Kidney (tissue), 14 donors: ENCODE measurements around the gene MYO7B. TPM values are rescaled to one million over a fixed set of nuclear protein-coding genes. Genes with fewer than 3 reads are reported as not detected.
"Not testable (repeated sequence)": the region's sequence is repeated elsewhere in the genome, so short reads cannot be mapped to it uniquely, and the experiment has no call there.

Source experiments
- DNase-seq, 5 donors: peaks; one replicate each; pipeline ENCODE4 v3.0.0-alpha.2; 2013 to 2020
- FAIRE-seq: peaks from 2 replicates; lab custom pipeline; 2012; peaks lifted over from hg19 to GRCh38; lab: Jason Lieb, UNC
- H3K27ac ChIP-seq, 2 donors: one replicate each; pipeline ENCODE4 v1.7.0; 2013; ENCODE audit warnings: low read depth in 2 of 2, low read length in 2 of 2, inconsistent platforms in 1 of 2
- H3K27me3 ChIP-seq: one replicate; pipeline ENCODE4 v1.7.1; 2013; ENCODE audit warnings: low read length, inconsistent platforms; ENCODE audit not compliant: control insufficient read depth, insufficient read depth
- H3K36me3 ChIP-seq, 3 donors: one replicate each; pipeline versions ENCODE4 v1.7.0 to v1.7.1; 2013; ENCODE audit warnings: low read length in 3 of 3, control low read depth in 1 of 3, inconsistent platforms in 1 of 3; ENCODE audit not compliant: insufficient read depth in 3 of 3, control insufficient read depth in 2 of 3
- H3K4me1 ChIP-seq, 3 donors: one replicate each; pipeline versions ENCODE4 v1.7.0 to v1.7.1; 2013; ENCODE audit warnings: low read length in 3 of 3, inconsistent platforms in 1 of 3, low read depth in 1 of 3; ENCODE audit not compliant: control insufficient read depth in 2 of 3, insufficient read depth in 2 of 3
- H3K4me3 ChIP-seq, 3 donors: one replicate each; pipeline versions ENCODE4 v1.7.0 to v1.8.1; 2013; ENCODE audit warnings: low read length in 3 of 3, control low read depth in 1 of 3, inconsistent platforms in 1 of 3
- H3K9ac ChIP-seq, 3 donors: one replicate each; pipeline versions ENCODE4 v1.7.0 to v1.7.1; 2013; ENCODE audit warnings: low read length in 3 of 3, control low read depth in 1 of 3, inconsistent platforms in 1 of 3
- H3K9me3 ChIP-seq, 3 donors: one replicate each; pipeline versions ENCODE4 v1.7.0 to v1.7.1; 2013; ENCODE audit warnings: low read length in 3 of 3, control low read depth in 1 of 3, inconsistent platforms in 1 of 3; ENCODE audit not compliant: control insufficient read depth in 2 of 3, insufficient read depth in 1 of 3
- CTCF ChIP-seq: IDR thresholded peaks from 3 replicates; pipeline ENCODE4 v1.5.1; 2012; ENCODE audit warnings: mild to moderate bottlenecking, moderate library complexity, borderline replicate concordance; ENCODE audit not compliant: insufficient read depth; ENCODE audit errors: extremely low read depth
- intact Hi-C: fragments of 100-400 bp; cut with DNase I; formaldehyde crosslinking; loops from one replicate; pipeline ENCODE4 v1.11.1; 2022
- polyA plus RNA-seq: library from polyadenylated mRNA; stranded (reverse); fragments of 350-450 nt; fragmentation: Illumina TruSeq; extraction: RNeasy Lipid Tissue Mini Kit (QIAGEN cat#74804); gene quantifications from one replicate; pipeline ENCODE4 v1.2.3, GENCODE V29; 2014; ENCODE audit warnings: low read depth, low replicate concordance; ENCODE audit not compliant: insufficient read depth
- total RNA-seq: library from RNA; stranded (reverse); fragmentation: NEBNext Ultra II Directional; extraction: Animal tissue kit (Norgen Biotek cat#: 25700); gene quantifications from one replicate; pipeline ENCODE4 v1.2.1, GENCODE V29; 2021
- donor health status: control.
- donor health status: control.
- donor health status: control.
- donor health status: control.
- donor health status: control.
- donor health status: DM: yes; HTN: yes; CAD: no.
- donor health status: Normal renal cell carcinoma (clear cell type).

Gene MYO7B
- total and polyA plus RNA-seq, 2 donors from 2014 or later, result 11.0 to 22.2 TPM

- intact Hi-C loops, result no loop called here
- FAIRE-seq, result no peak
- H3K36me3 ChIP-seq, result peaks cover 0 to 17% (median 4%) of the 10 kb centered on the region in 3 donors
Measured at GRCh38 chr2:127520424-127520823, 15.1 kb upstream of the MYO7B start.

GRCh38 chr2:127523269-127523939, 12.1 kb upstream of the MYO7B start:
- no peak for DNase-seq
- Histone ChIP-seq H3K27ac (no peak overlapping the region), H3K9ac (no peak overlapping the region), H3K9me3 (no peaks in the 10 kb centered on the region), H3K27me3 (no peaks in the 10 kb centered on the region), H3K4me3 (no peak overlapping the region), H3K4me1 (peaks cover 0 to 10% (median 8%) of the 10 kb centered on the region in 3 donors), H3K36me3 (peaks cover 0 to 17% (median 2%) of the 10 kb centered on the region in 3 donors)
- no peak for TF ChIP-seq CTCF
- FAIRE-seq, result no peak
- intact Hi-C loops, result no loop called here

More at GRCh38 chr2:127520424-127520823, 15.1 kb upstream of the MYO7B start:
- no peak for TF ChIP-seq CTCF
- no peaks in the 10 kb centered on the region for H3K9me3 ChIP-seq
- peaks cover 0 to 6% (median 2%) of the 10 kb centered on the region in 3 donors for H3K4me1 ChIP-seq
- H3K9ac ChIP-seq, result no peak overlapping the region
- DNase-seq, result no peak
- no peak overlapping the region for H3K27ac ChIP-seq
- no peak overlapping the region for H3K4me3 ChIP-seq
- no peaks in the 10 kb centered on the region for H3K27me3 ChIP-seq

- H3K9me3 ChIP-seq, H3K4me1 ChIP-seq, H3K27me3 ChIP-seq, H3K4me3 ChIP-seq, H3K27ac ChIP-seq, intact Hi-C loops, FAIRE-seq, H3K9ac ChIP-seq, DNase-seq: not testable (repeated sequence)
- peaks cover 0 to 17% (median 2%) of the 10 kb centered on the region in 3 donors for H3K36me3 ChIP-seq
Measured at GRCh38 chr2:127524198-127524834, 11.2 kb upstream of the MYO7B start.

- DNase-seq (peak in 4 of 5 donors; percentile 61 to 81 (median 74)), FAIRE-seq (no peak)
- TF ChIP-seq CTCF, result no peak
- H3K36me3 ChIP-seq, result peaks cover 0 to 17% (median 2%) of the 10 kb centered on the region in 3 donors
- no peaks in the 10 kb centered on the region for H3K27me3 ChIP-seq
- intact Hi-C loops, result no loop called here
- peaks cover 0 to 10% (median 8%) of the 10 kb centered on the region in 3 donors for H3K4me1 ChIP-seq
- peak overlapping the region; percentile 70 to 89 (median 80) for H3K9ac ChIP-seq
- H3K9me3 ChIP-seq, result no peaks in the 10 kb centered on the region
- peak overlapping the region; percentile 93 to 98 (median 94) for H3K4me3 ChIP-seq
- H3K27ac ChIP-seq, result peak overlapping the region; percentile 94 to 97
Measured at GRCh38 chr2:127525691-127526131, 9.8 kb upstream of the MYO7B start.
